Type B pancreatic cell (in vitro differentiated cells): ENCODE measurements around the gene SEC24A. TPM values are rescaled to one million over a fixed set of nuclear protein-coding genes. Genes with fewer than 3 reads are reported as not detected.

ENCODE experiments used
- DNase-seq: peaks from one replicate; pipeline ENCODE4 v3.0.0; 2021; ENCODE audit warnings: mixed read lengths; ENCODE audit not compliant: unreplicated experiment; ENCODE audit errors: extremely low spot score
- H3K27ac Mint-ChIP-seq: 2 replicates; pipeline ENCODE4 v1.8.0; 2021; ENCODE audit warnings: mild to moderate bottlenecking, mixed read lengths
- H3K27me3 Mint-ChIP-seq: 2 replicates; pipeline ENCODE4 v1.8.0; 2021; ENCODE audit warnings: mixed read lengths
- H3K36me3 Mint-ChIP-seq: 2 replicates; pipeline ENCODE4 v1.8.0; 2021; ENCODE audit warnings: mixed read lengths
- H3K4me1 Mint-ChIP-seq: one replicate; pipeline ENCODE4 v1.8.0; 2021; ENCODE audit warnings: mixed read lengths; ENCODE audit not compliant: unreplicated experiment
- H3K4me3 Mint-ChIP-seq: 2 replicates; pipeline ENCODE4 v1.8.0; 2021; ENCODE audit warnings: mild to moderate bottlenecking, mixed read lengths
- H3K9me3 Mint-ChIP-seq: 2 replicates; pipeline ENCODE4 v1.8.0; 2021; ENCODE audit warnings: mixed read lengths
- CTCF ChIP-seq: fragments of 200-600 bp; sonication (generic); conservative IDR thresholded peaks from 2 replicates; pipeline ENCODE4 v1.5.0; 2021; ENCODE audit warnings: antibody characterized with exemption, mild to moderate bottlenecking
- total RNA-seq: library from RNA; stranded (reverse); gene quantifications from 2 replicates; pipeline ENCODE4 v1.2.1, GENCODE V29; 2021; ENCODE audit warnings: low replicate concordance

Gene SEC24A
- total RNA-seq, 1 donor from 2014 or later = 27.5 TPM

GRCh38 chr5:134608555-134608954, 40.0 kb upstream of the SEC24A start:
- H3K4me3 Mint-ChIP-seq = no peak overlapping the region
- DNase-seq = no peak
- no peaks in the 10 kb centered on the region for H3K27me3 Mint-ChIP-seq
- no peaks in the 10 kb centered on the region for H3K9me3 Mint-ChIP-seq
- no peak overlapping the region for H3K27ac Mint-ChIP-seq
- peaks cover 37% of the 10 kb centered on the region for H3K36me3 Mint-ChIP-seq
- TF ChIP-seq CTCF = no peak
- H3K4me1 Mint-ChIP-seq = peaks cover 6% of the 10 kb centered on the region

- peaks cover 6% of the 10 kb centered on the region for H3K4me1 Mint-ChIP-seq
- peaks cover 45% of the 10 kb centered on the region for H3K36me3 Mint-ChIP-seq
- H3K4me3 Mint-ChIP-seq = no peak overlapping the region
- DNase-seq = no peak
- no peak for TF ChIP-seq CTCF
- H3K27ac Mint-ChIP-seq = peak overlapping the region; percentile 37
- H3K27me3 Mint-ChIP-seq = no peaks in the 10 kb centered on the region
- no peaks in the 10 kb centered on the region for H3K9me3 Mint-ChIP-seq
These were observed 39.2 kb upstream of the SEC24A start for GRCh38 chr5:134609232-134609851.

DNA sequence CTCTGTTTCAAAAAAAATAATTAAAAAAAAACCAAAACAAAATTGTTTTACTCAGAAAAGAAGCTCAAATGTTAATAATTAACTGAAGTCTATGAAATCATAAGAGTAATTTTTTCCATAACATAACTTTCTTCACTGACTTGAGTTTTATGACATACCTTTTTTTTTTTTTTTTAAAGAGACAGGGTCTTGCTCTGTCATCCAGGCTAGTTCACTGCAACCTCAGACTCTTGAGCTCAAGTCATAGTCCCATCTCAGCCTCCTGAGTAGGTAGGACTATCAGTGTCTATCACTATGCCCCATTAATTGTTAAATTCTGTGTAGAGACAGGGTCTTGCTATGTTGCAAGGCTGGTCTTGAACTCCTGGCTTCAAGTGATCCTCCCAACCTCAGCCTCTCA, 37.9 kb upstream of the SEC24A start:
- peak overlapping the region; percentile 30 for H3K27ac Mint-ChIP-seq
- peaks cover 47% of the 10 kb centered on the region for H3K36me3 Mint-ChIP-seq
- no peaks in the 10 kb centered on the region for H3K27me3 Mint-ChIP-seq
- H3K4me3 Mint-ChIP-seq = no peak overlapping the region
- DNase-seq = no peak
- TF ChIP-seq CTCF = no peak
- H3K4me1 Mint-ChIP-seq = peaks cover 6% of the 10 kb centered on the region
- no peaks in the 10 kb centered on the region for H3K9me3 Mint-ChIP-seq

DNA sequence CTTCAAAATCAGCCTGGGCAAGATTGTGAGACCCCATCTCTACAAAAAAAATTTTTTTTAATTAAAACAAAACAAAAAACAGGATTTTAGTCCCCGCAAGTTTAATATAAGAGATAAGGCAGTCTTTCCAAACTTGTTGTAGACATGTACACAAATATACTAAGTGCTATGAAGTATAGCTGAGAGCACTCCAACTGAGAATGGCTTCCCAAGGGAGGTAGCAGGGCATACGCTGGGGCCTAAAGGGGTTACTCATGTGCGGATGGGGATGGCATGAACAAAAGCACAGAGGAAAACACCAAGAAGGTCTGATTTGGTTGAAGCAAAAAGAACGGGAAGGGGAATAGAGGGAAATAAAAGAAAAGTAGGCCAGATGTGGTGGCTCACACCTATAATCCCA, 37.1 kb upstream of the SEC24A start:
- no peaks in the 10 kb centered on the region for H3K27me3 Mint-ChIP-seq
- peaks cover 44% of the 10 kb centered on the region for H3K36me3 Mint-ChIP-seq
- H3K4me1 Mint-ChIP-seq = peaks cover 6% of the 10 kb centered on the region
- peak overlapping the region; percentile 18 for H3K4me3 Mint-ChIP-seq
- no peaks in the 10 kb centered on the region for H3K9me3 Mint-ChIP-seq
- DNase-seq = no peak
- TF ChIP-seq CTCF = no peak
- no peak overlapping the region for H3K27ac Mint-ChIP-seq

GRCh38 chr5:134614450-134615085, 34.0 kb upstream of the SEC24A start:
- Mint-ChIP-seq H3K9me3 (no peaks in the 10 kb centered on the region), H3K27me3 (no peaks in the 10 kb centered on the region), H3K36me3 (peaks cover 39% of the 10 kb centered on the region), H3K27ac (no peak overlapping the region), H3K4me3 (no peak overlapping the region), H3K4me1 (no peaks in the 10 kb centered on the region)
- peak; percentile 10 for DNase-seq
- no peak for TF ChIP-seq CTCF
